IMR-90 (cell line): ENCODE measurements around the gene EXOSC9. TPM values are rescaled to one million over a fixed set of nuclear protein-coding genes. Genes with fewer than 3 reads are reported as not detected.

ENCODE experiments used
- ATAC-seq: fragments of 200-7000 bp; cut with Tn5 transposase; 2 replicates; pipeline ENCODE4 v1.9.1; 2020; ENCODE audit warnings: low read depth, mild to moderate bottlenecking, moderate library complexity
- BruUV-seq: library from RNA; stranded (reverse); fragments of 400-500 nt; replicated peaks from 2 replicates; lab custom pipeline; 2021; lab: Mats Ljungman, UMichigan
- CTCF ChIA-PET: fragments of 300-600 bp; formaldehyde crosslinking; extraction: SDS; loops from one replicate; lab custom pipeline; 2021; ENCODE audit warnings: antibody characterized with exemption; lab: Yijun Ruan, JAX
- POLR2A ChIA-PET: fragments of 300-600 bp; sonication (Branson Sonifier 250); formaldehyde crosslinking; loops from one replicate; lab custom pipeline; 2022; ENCODE audit warnings: antibody characterized with exemption; ENCODE audit not compliant: unreplicated experiment; lab: Charles Lee
- DNase-seq: peaks from one replicate; pipeline ENCODE4 v3.0.0; 2013
- H2AFZ ChIP-seq: replicated peaks from 2 replicates; pipeline ENCODE3; 2013; ENCODE audit warnings: low read length, mild to moderate bottlenecking; ENCODE audit not compliant: poor library complexity
- H2AK5ac ChIP-seq: 2 replicates; pipeline ENCODE4 v1.6.1; 2013; ENCODE audit warnings: low read depth, low read length, inconsistent platforms
- H2AK9ac ChIP-seq: replicated peaks from 2 replicates; pipeline ENCODE3; 2013; ENCODE audit warnings: mild to moderate bottlenecking, low read depth, low read length, moderate library complexity; ENCODE audit not compliant: poor library complexity
- H2BK120ac ChIP-seq: 2 replicates; pipeline ENCODE4 v1.6.1; 2013; ENCODE audit warnings: low read depth, low read length, inconsistent platforms
- H2BK15ac ChIP-seq: 3 replicates; pipeline ENCODE4 v1.6.1; 2013; ENCODE audit warnings: low read depth, low read length, inconsistent platforms
- H2BK20ac ChIP-seq: 2 replicates; pipeline ENCODE4 v1.6.1; 2013; ENCODE audit warnings: low read depth, mild to moderate bottlenecking, inconsistent platforms, low read length, moderate library complexity
- H2BK5ac ChIP-seq: 2 replicates; pipeline ENCODE4 v1.6.1; 2013; ENCODE audit warnings: mild to moderate bottlenecking, low read depth, low read length, inconsistent platforms; ENCODE audit not compliant: poor library complexity, severe bottlenecking
- H3K14ac ChIP-seq: replicated peaks from 2 replicates; pipeline ENCODE4 v1.6.1; 2013; ENCODE audit warnings: low read depth, low read length, inconsistent platforms
- H3K18ac ChIP-seq: 2 replicates; pipeline ENCODE4 v1.6.1; 2013; ENCODE audit warnings: low read depth, low read length, control low read depth
- H3K23ac ChIP-seq: 2 replicates; pipeline ENCODE4 v1.6.1; 2013; ENCODE audit warnings: low read depth, low read length, inconsistent platforms
- H3K27ac ChIP-seq: 2 replicates; pipeline ENCODE4 v1.5.1; 2013; ENCODE audit warnings: mild to moderate bottlenecking, control low read depth, low read length; ENCODE audit not compliant: insufficient read depth
- H3K27me3 ChIP-seq: 2 replicates; pipeline ENCODE4 v1.6.1; 2013; ENCODE audit warnings: low read length; ENCODE audit not compliant: control insufficient read depth, insufficient read depth
- H3K36me3 ChIP-seq: 2 replicates; pipeline ENCODE4 v1.6.1; 2013; ENCODE audit warnings: low read length, mixed read lengths; ENCODE audit not compliant: control insufficient read depth, insufficient read depth
- H3K4ac ChIP-seq: 2 replicates; pipeline ENCODE4 v1.6.1; 2013; ENCODE audit warnings: low read depth, low read length, inconsistent platforms
- H3K4me1 ChIP-seq: 2 replicates; pipeline ENCODE4 v1.6.1; 2013; ENCODE audit warnings: low read length, mixed read lengths; ENCODE audit not compliant: control insufficient read depth, insufficient read depth
- H3K4me2 ChIP-seq: 2 replicates; pipeline ENCODE4 v1.6.1; 2013; ENCODE audit warnings: low read depth, mild to moderate bottlenecking, control low read depth, low read length, moderate library complexity
- H3K4me3 ChIP-seq: 2 replicates; pipeline ENCODE4 v1.5.1; 2013; ENCODE audit warnings: low read depth, mild to moderate bottlenecking, control low read depth, low read length, moderate library complexity; ENCODE audit not compliant: insufficient read depth
- H3K56ac ChIP-seq: 2 replicates; pipeline ENCODE4 v1.6.1; 2013; ENCODE audit warnings: low read length, inconsistent platforms; ENCODE audit not compliant: insufficient read depth; ENCODE audit errors: extremely low read depth
- H3K79me1 ChIP-seq, 2 experiments: 2 replicates each; pipeline ENCODE4 v1.6.1; 2013; ENCODE audit warnings: low read length in 2 of 2, inconsistent platforms in 1 of 2, low read depth in 1 of 2
- H3K9ac ChIP-seq: 2 replicates; pipeline ENCODE4 v1.6.1; 2013; ENCODE audit warnings: low read depth, low read length, control low read depth
- H3K9me1 ChIP-seq: 2 replicates; pipeline ENCODE4 v1.6.1; 2013; ENCODE audit warnings: low read length, inconsistent platforms; ENCODE audit not compliant: insufficient read depth
- H3K9me3 ChIP-seq: 2 replicates; pipeline ENCODE4 v1.6.1; 2013; ENCODE audit warnings: low read length; ENCODE audit not compliant: control insufficient read depth, insufficient read depth
- H4K20me1 ChIP-seq: 2 replicates; pipeline ENCODE4 v1.6.1; 2013; ENCODE audit warnings: low read length, inconsistent platforms; ENCODE audit not compliant: insufficient read depth
- H4K5ac ChIP-seq: 2 replicates; pipeline ENCODE4 v1.6.1; 2013; ENCODE audit warnings: mild to moderate bottlenecking, low read depth, low read length, control low read depth
- H4K8ac ChIP-seq, 2 experiments: 2 replicates each; pipeline ENCODE4 v1.6.1; 2013; ENCODE audit warnings: low read depth in 2 of 2, low read length in 2 of 2, control low read depth in 1 of 2, inconsistent platforms in 1 of 2
- H4K91ac ChIP-seq: 2 replicates; pipeline ENCODE4 v1.6.1; 2013; ENCODE audit warnings: low read depth, low read length, inconsistent platforms; ENCODE audit not compliant: insufficient read depth
- BHLHE40 ChIP-seq: fragments of 150-350 bp; IDR thresholded peaks from 2 replicates; pipeline ENCODE4 v1.6.1; 2016; ENCODE audit warnings: mild to moderate bottlenecking, low read depth, low read length
- CEBPB ChIP-seq: IDR thresholded peaks from 2 replicates; pipeline ENCODE4 v1.6.1; 2012; ENCODE audit warnings: low read depth, low read length, improper control_type of control experiment
- CHD1 ChIP-seq: IDR thresholded peaks from 2 replicates; pipeline ENCODE4 v1.6.1; 2012; ENCODE audit warnings: low read depth, low read length, improper control_type of control experiment
- CTCF ChIP-seq: conservative IDR thresholded peaks from 2 replicates; pipeline ENCODE4 v1.5.1; 2012; ENCODE audit warnings: mild to moderate bottlenecking, low read depth, low read length, improper control_type of control experiment
- ELK1 ChIP-seq: fragments of 150-350 bp; IDR thresholded peaks from 2 replicates; pipeline ENCODE4 v1.6.1; 2016; ENCODE audit warnings: low read depth, mild to moderate bottlenecking, low read length, moderate library complexity, borderline replicate concordance
- FOS ChIP-seq: fragments of 150-350 bp; IDR thresholded peaks from 2 replicates; pipeline ENCODE4 v1.6.1; 2016; ENCODE audit warnings: low read depth, low read length
- MAFK ChIP-seq: IDR thresholded peaks from 2 replicates; pipeline ENCODE4 v1.6.1; 2012; ENCODE audit warnings: low read depth, low read length, improper control_type of control experiment
- NFE2L2 ChIP-seq: fragments of 150-350 bp; IDR thresholded peaks from 2 replicates; pipeline ENCODE4 v1.6.1; 2016; ENCODE audit warnings: low read depth, mild to moderate bottlenecking, low read length
- POLR2A ChIP-seq: IDR thresholded peaks from 2 replicates; pipeline ENCODE4 v1.6.1; 2012; ENCODE audit warnings: mild to moderate bottlenecking, low read depth, low read length
- RAD21 ChIP-seq: IDR thresholded peaks from 2 replicates; pipeline ENCODE4 v1.6.1; 2012; ENCODE audit warnings: low read length, improper control_type of control experiment
- RCOR1 ChIP-seq: IDR thresholded peaks from 2 replicates; pipeline ENCODE4 v1.6.1; 2012; ENCODE audit warnings: mild to moderate bottlenecking, low read length, improper control_type of control experiment; ENCODE audit not compliant: insufficient replicate concordance
- RFX5 ChIP-seq: IDR thresholded peaks from 2 replicates; pipeline ENCODE4 v1.8.0; 2012; ENCODE audit warnings: low read depth, mild to moderate bottlenecking, low read length, moderate library complexity
- SMC3 ChIP-seq: fragments of 150-350 bp; IDR thresholded peaks from 2 replicates; pipeline ENCODE4 v1.6.1; 2016; ENCODE audit warnings: low read depth, mild to moderate bottlenecking, antibody characterized with exemption, low read length, moderate library complexity
- USF2 ChIP-seq: fragments of 150-350 bp; IDR thresholded peaks from 2 replicates; pipeline ENCODE4 v1.6.1; 2017; ENCODE audit warnings: mild to moderate bottlenecking, antibody characterized with exemption, low read length, low read depth
- WGBS, 2 experiments: methylation state at CpG; one replicate each; pipeline versions ENCODE4 v1.1.5 to v1.1.7; 2013; ENCODE audit warnings: missing lambda C conversion rate in 2 of 2; ENCODE audit not compliant: insufficient read length in 1 of 2; ENCODE audit errors: extremely low coverage in 2 of 2; 5-methylcytosine and 5-hydroxymethylcytosine counted together
- dilution Hi-C: fragments of 300-500 bp; cut with HindIII; formaldehyde crosslinking; loops from one replicate; pipeline ENCODE4 v1.14.3; 2018; ENCODE audit warnings: low sequenced_read_pairs; ENCODE audit not compliant: unreplicated experiment
- in situ Hi-C: fragments of 300-500 bp; cut with MboI; formaldehyde crosslinking; loops from 3 replicates; pipeline ENCODE4 v1.14.3; 2019; ENCODE audit warnings: low sequenced_read_pairs, inconsistent platforms, mixed read lengths
- intact Hi-C: fragments of 100-400 bp; cut with micrococcal nuclease; formaldehyde crosslinking; loops from 2 replicates; pipeline ENCODE4 v1.10.0; 2022
- polyA plus RNA-seq, 3 experiments: library from polyadenylated mRNA; depleted of rRNA; stranded (reverse); fragments of >200 nt; gene quantifications; 2 replicates each; pipeline ENCODE4 v1.2.3, GENCODE V29; 2012; ENCODE audit warnings: low replicate concordance in 1 of 3
- total RNA-seq: library from RNA; depleted of rRNA; stranded (reverse); fragments of >200 nt; gene quantifications from 2 replicates; pipeline ENCODE4 v1.2.3, GENCODE V29; 2012

EXOSC9 gene
- total and polyA plus RNA-seq, 2 of the 4 experiments (the other 2 are of a cell fraction), result 34.7 to 47.5 TPM

- Histone ChIP-seq H3K4me3 (no peak overlapping the region), H3K23ac (peak overlapping the region; percentile 28; the same call in 1 of the 2 replicates), H3K36me3 (no peaks in the 10 kb centered on the region), H3K14ac (peak overlapping the region; percentile 88), H3K4ac (peak overlapping the region; percentile 93), H3K27me3 (no peaks in the 10 kb centered on the region), H4K91ac (peak overlapping the region; percentile 96), H4K20me1 (no peaks in the 10 kb centered on the region), H2AK9ac (no peak overlapping the region), H3K18ac (peak overlapping the region; percentile 100), H3K4me2 (0 out of 2 replicates have a peak overlapping the region, but pooled peaks have one; percentile 26), H3K9ac (peak overlapping the region; percentile 9; the same call in 1 of the 2 replicates), H3K9me1 (peaks cover 17% of the 10 kb centered on the region), H4K8ac (peak overlapping the region; percentile 87 to 91), H4K5ac (peak overlapping the region; percentile 97), H3K4me1 (peaks cover 24% of the 10 kb centered on the region), H2BK120ac (peak overlapping the region; percentile 99), H3K56ac (peak overlapping the region; percentile 71; the same call in 1 of the 2 replicates), H2AK5ac (peak overlapping the region; percentile 98), H2BK20ac (peak overlapping the region; percentile 95), H2AFZ (peak overlapping the region; percentile 72), H3K9me3 (peaks cover under 1% of the 10 kb centered on the region; the same call in 1 of the 2 replicates), H2BK5ac (peak overlapping the region; percentile 98), H3K79me1 (peaks cover 0 to 21% of the 10 kb centered on the region in 2 experiments; a peak in 2 of 4 replicates), H2BK15ac (peak overlapping the region; percentile 99; the same call in 2 of the 3 replicates), H3K27ac (peak overlapping the region; percentile 96)
- POLR2A ChIA-PET, result interaction anchor here (0.6 to 1.3 kb wide), 2 partner anchors 30 to 78 kb away, joined by 3 to 4 read pairs; no protein-coding TSS in a partner anchor
- WGBS, 2 experiments, result no CpG with 5 or more reads among the region's 1 CpG
- TF ChIP-seq NFE2L2, result no peak
- TF ChIP-seq USF2, result no peak
- no peak for TF ChIP-seq BHLHE40
- no peak for TF ChIP-seq MAFK
- no peak for TF ChIP-seq CTCF
- no peak for TF ChIP-seq RCOR1
- no peak for TF ChIP-seq POLR2A
- no peak for TF ChIP-seq CEBPB
- no peak for TF ChIP-seq RFX5
- TF ChIP-seq ELK1, result no peak
- no peak for TF ChIP-seq SMC3
- no peak for TF ChIP-seq RAD21
- TF ChIP-seq CHD1, result no peak
- no peak for TF ChIP-seq FOS
- intact Hi-C loops, result no loop called here
- CTCF ChIA-PET, result interaction anchor here (0.9 kb wide), 1 partner anchor 29 kb away, joined by 3 read pairs; no protein-coding TSS in a partner anchor
- ATAC-seq, result no peak
- no TSS peak for BruUV-seq
- in situ Hi-C loops, result no loop called here
- peak; percentile 41 for DNase-seq
- dilution Hi-C loops, result no loop called here
Measured at GRCh38 chr4:121789455-121789854, 11.7 kb upstream of the EXOSC9 start.
